NT2/D1 (cell line): ENCODE results near the gene BFSP1.

Source experiments
- DNase-seq: peaks from one replicate; pipeline ENCODE4 v3.0.0-alpha.2; 2011; ENCODE audit warnings: low read depth, low spot score
- H3K27me3 ChIP-seq: 2 replicates; pipeline ENCODE4 v1.6.0; 2011; ENCODE audit warnings: mild to moderate bottlenecking; ENCODE audit not compliant: insufficient read length, insufficient read depth
- H3K36me3 ChIP-seq: 2 replicates; pipeline ENCODE4 v1.6.1; 2011; ENCODE audit warnings: mild to moderate bottlenecking, low read length, mixed read lengths; ENCODE audit not compliant: insufficient read depth, insufficient read length
- H3K4me1 ChIP-seq: 2 replicates; pipeline ENCODE4 v1.5.1; 2011; ENCODE audit not compliant: insufficient read depth, insufficient read length
- H3K4me3 ChIP-seq: 2 replicates; pipeline ENCODE4 v1.5.1; 2011; ENCODE audit warnings: low read depth; ENCODE audit not compliant: insufficient read length
- H3K9ac ChIP-seq: 2 replicates; pipeline ENCODE4 v1.6.0; 2011; ENCODE audit warnings: low read depth; ENCODE audit not compliant: insufficient read length
- H3K9me3 ChIP-seq: 2 replicates; pipeline ENCODE4 v1.5.1; 2011; ENCODE audit warnings: mild to moderate bottlenecking, low read length; ENCODE audit not compliant: insufficient read depth
- SUZ12 ChIP-seq: IDR thresholded peaks from 2 replicates; pipeline ENCODE4 v1.6.1; 2011; ENCODE audit not compliant: insufficient read length, insufficient read depth; ENCODE audit errors: extremely low read depth
- YY1 ChIP-seq: IDR thresholded peaks from 2 replicates; pipeline ENCODE4 v1.6.1; 2011; ENCODE audit not compliant: insufficient read length, insufficient read depth
- ZNF274 ChIP-seq: IDR thresholded peaks from 2 replicates; pipeline ENCODE4 v1.6.1; 2011; ENCODE audit warnings: mild to moderate bottlenecking, low read depth, low read length

Gene BFSP1

GRCh38 chr20:17529586-17529985 is 1.6 kb downstream of the BFSP1 start:
- no peaks in the 10 kb centered on the region for H3K9me3 ChIP-seq
- TF ChIP-seq YY1 (no peak), SUZ12 (no peak), ZNF274 (no peak)
- peaks cover 9% of the 10 kb centered on the region for H3K27me3 ChIP-seq
- no peaks in the 10 kb centered on the region for H3K4me1 ChIP-seq
- H3K36me3 ChIP-seq, result no peaks in the 10 kb centered on the region
- no peak overlapping the region for H3K9ac ChIP-seq
- no peak overlapping the region for H3K4me3 ChIP-seq
- no peak for DNase-seq

- Histone ChIP-seq H3K27me3 (peaks cover 7% of the 10 kb centered on the region), H3K9me3 (no peaks in the 10 kb centered on the region), H3K4me3 (no peak overlapping the region), H3K4me1 (no peaks in the 10 kb centered on the region), H3K9ac (no peak overlapping the region), H3K36me3 (no peaks in the 10 kb centered on the region)
- TF ChIP-seq ZNF274, result no peak
- TF ChIP-seq SUZ12, result no peak
- no peak for TF ChIP-seq YY1
- peak; percentile 16 for DNase-seq
These were observed 5.5 kb downstream of the BFSP1 start for GRCh38 chr20:17525650-17526049.

- Histone ChIP-seq H3K27me3 (peaks cover 2% of the 10 kb centered on the region), H3K4me3 (no peak overlapping the region), H3K36me3 (no peaks in the 10 kb centered on the region), H3K9me3 (no peaks in the 10 kb centered on the region), H3K4me1 (no peaks in the 10 kb centered on the region), H3K9ac (no peak overlapping the region)
- TF ChIP-seq ZNF274 (no peak), YY1 (no peak), SUZ12 (no peak)
- no peak for DNase-seq
These were observed 6.0 kb downstream of the BFSP1 start for GRCh38 chr20:17525132-17525531.

DNA sequence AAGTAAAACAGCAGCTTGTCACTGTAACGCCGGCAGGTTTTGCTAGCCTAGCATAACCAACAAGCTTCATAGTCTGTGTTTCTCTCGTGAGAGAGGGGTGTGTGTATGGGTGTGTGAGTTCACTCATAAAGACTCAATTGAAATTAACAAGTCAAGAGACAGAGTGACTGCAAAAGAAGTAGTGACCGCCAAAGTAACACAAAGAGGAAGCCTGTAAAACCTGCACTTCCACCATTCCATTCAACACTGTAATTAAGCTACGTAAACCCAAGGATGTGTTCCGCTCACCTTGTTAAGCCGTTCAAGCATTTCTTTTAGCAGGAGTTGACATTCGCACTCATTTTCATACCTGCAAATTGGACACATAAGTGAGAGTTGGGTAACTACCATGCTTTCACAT is 6.6 kb downstream of the BFSP1 start:
- no peak overlapping the region for H3K4me3 ChIP-seq
- H3K36me3 ChIP-seq, result no peaks in the 10 kb centered on the region
- no peak for DNase-seq
- H3K4me1 ChIP-seq, result no peaks in the 10 kb centered on the region
- no peaks in the 10 kb centered on the region for H3K27me3 ChIP-seq
- no peak overlapping the region for H3K9ac ChIP-seq
- H3K9me3 ChIP-seq, result no peaks in the 10 kb centered on the region
- TF ChIP-seq ZNF274 (no peak), YY1 (no peak), SUZ12 (no peak)

DNA sequence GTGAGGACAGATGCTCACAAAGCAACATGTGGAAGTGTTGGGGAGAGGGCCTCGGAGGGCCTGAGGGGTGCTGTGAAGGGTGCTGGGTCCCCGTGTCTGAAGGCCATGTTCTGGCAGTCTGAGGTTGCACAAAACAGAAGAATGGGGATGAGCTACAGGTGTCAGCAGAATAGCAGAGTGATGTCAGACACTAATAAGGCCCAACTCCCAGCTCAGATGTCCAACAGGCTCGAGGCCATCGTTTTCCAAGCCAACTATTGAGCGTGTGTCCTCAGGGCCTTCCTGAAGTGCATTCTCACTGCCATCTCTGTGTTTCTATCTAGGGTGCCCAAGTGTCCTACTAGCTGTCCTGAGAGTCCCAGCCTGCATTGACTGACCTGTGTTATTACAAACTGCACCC is 7.9 kb downstream of the BFSP1 start:
- no peaks in the 10 kb centered on the region for H3K9me3 ChIP-seq
- no peak overlapping the region for H3K4me3 ChIP-seq
- TF ChIP-seq SUZ12 (no peak), YY1 (no peak), ZNF274 (no peak)
- H3K27me3 ChIP-seq, result no peaks in the 10 kb centered on the region
- no peak overlapping the region for H3K9ac ChIP-seq
- DNase-seq, result no peak
- H3K4me1 ChIP-seq, result no peaks in the 10 kb centered on the region
- H3K36me3 ChIP-seq, result no peaks in the 10 kb centered on the region

DNA sequence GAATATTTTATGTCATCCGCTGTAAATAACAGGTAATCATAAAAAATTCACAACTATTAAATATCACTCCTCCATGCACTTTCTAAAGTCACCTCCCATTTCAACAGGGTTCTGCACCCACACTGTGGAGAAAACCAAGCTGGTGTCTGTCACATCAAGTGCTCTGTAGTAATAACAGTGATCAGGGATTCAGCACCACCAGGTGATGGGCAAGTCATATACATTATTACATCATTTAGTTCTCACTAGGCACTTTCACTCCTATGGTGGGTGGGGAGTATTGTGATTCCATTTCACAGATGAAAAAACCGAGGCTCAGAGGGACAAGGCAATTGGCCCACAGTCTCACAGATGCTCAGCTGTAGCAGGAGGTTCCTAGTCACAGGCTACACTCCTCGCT is 8.7 kb downstream of the BFSP1 start:
- Histone ChIP-seq H3K4me1 (no peaks in the 10 kb centered on the region), H3K4me3 (no peak overlapping the region), H3K9ac (no peak overlapping the region), H3K36me3 (no peaks in the 10 kb centered on the region), H3K27me3 (no peaks in the 10 kb centered on the region), H3K9me3 (no peaks in the 10 kb centered on the region)
- no peak for TF ChIP-seq ZNF274
- no peak for TF ChIP-seq YY1
- no peak for TF ChIP-seq SUZ12
- DNase-seq, result no peak

DNA sequence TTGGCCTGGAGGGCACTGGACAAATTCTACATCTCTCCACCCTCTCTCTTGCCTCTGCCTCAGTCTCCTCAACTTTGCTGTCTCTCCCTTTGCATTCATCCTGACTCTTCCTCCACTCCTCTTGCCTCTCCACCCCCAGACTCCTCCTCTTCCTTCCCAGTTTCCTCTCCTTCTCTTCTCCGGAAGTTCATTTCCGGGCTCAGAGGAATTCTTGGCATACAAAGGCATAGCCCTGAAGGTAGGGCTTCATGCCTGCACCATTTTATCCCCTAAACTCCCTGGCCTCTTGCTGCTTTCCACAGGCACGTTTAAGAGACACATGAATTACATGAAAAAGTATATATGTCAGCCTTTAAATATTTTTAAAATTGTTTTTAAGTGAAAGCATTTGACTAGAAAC is 10.6 kb downstream of the BFSP1 start:
- DNase-seq, result no peak
- TF ChIP-seq ZNF274 (no peak), YY1 (no peak), SUZ12 (no peak)
- no peak overlapping the region for H3K9ac ChIP-seq

DNA sequence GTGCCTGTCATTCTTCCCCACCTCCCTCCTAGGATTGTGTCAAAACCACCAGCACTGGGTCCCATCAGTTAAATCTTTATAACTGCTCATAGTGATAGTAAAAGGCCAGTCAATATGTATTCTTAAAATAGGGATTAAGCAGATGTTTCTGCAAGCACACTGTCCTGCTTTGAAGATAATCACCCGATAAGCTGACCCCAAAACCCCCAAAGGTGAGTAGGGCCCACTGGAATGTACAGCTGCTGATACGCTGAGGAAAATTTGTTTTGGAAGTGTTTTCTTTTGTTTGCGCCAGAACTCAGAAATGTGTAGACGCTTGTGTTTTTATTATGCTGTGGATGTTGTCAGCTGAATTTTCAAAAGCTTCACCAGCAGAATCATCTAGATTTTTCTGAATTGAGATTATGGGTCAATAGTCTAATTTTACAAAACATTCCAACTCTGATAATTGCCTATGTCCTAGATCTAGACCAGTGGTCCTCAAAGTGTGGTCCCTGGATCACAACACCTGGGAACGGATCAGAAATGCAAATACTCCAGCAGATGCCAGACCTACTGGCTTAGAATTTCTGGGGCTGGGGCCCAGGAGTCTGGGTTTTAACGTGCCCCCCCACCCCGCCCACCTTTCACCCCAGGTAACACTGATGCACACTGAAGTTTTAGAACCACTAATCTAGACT is 11.4 kb downstream of the BFSP1 start:
- Histone ChIP-seq H3K4me1 (no peaks in the 10 kb centered on the region), H3K9me3 (no peaks in the 10 kb centered on the region), H3K27me3 (no peaks in the 10 kb centered on the region), H3K4me3 (no peak overlapping the region), H3K36me3 (no peaks in the 10 kb centered on the region), H3K9ac (no peak overlapping the region)
- no peak for DNase-seq
- TF ChIP-seq SUZ12 (no peak), YY1 (no peak), ZNF274 (no peak)

More for the DNA sequence above, 10.6 kb downstream of the BFSP1 start:
- no peaks in the 10 kb centered on the region for H3K4me1 ChIP-seq
- H3K27me3 ChIP-seq, result no peaks in the 10 kb centered on the region
- H3K36me3 ChIP-seq, result no peaks in the 10 kb centered on the region
- H3K4me3 ChIP-seq, result no peak overlapping the region
- no peaks in the 10 kb centered on the region for H3K9me3 ChIP-seq
